ENCODE data around the gene CASP5.

The CASP5 gene

DNA sequence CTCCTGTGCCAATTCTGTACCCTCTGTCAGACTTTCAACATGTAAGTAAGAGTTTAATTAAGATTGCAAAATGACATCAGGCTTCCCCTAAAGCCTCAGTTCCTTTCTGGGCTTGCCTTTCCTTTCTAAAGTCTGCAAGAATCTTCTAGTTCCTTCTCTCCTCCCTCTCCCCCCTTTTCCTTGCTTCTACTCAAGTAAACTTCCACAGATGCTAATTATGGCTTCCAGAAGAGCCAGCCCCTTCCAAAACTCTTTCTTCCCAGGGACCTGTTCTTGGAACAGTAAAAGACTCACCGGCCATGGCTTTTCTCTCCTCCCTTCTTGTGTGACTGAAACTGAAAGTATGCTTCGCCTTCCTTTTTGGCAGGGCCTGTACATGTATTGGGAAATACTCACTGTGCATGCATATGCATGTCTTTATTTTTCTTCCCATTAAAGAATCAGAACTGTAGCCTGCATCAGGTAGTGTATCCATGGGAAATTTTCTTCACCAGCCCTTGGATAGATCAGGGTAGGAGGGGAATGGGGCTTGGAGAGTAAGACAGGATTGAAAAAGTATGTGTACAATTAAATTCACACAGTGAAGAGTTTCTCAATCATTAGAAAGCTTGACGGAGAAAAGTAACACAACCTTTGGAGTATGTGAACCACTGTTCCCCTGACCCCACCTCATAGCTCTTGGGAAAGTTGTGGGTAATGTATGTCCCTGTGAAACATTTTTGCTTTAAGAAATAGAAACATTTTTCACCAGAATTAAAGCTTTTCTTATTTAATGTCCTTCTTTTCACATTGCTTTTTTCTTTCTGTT lies 12.0 kb upstream of the CASP5 start, which contains the start of gene CASP1:
Gene CASP1 (minus strand): TSS at position 332 of the 808 bp plus-strand sequence. CDS start 31 bp downstream, at position 301.
- no peak for TF ChIP-seq EGR1 (IDR thresholded peaks at IDR 0.05)
- no peak for TF ChIP-seq EP300 (IDR thresholded peaks at IDR 0.05; ENCODE audit: borderline replicate concordance)
- TF ChIP-seq FOXM1 (IDR thresholded peaks at IDR 0.05; ENCODE audit: borderline replicate concordance, low read depth) = no peak
- no peak for TF ChIP-seq CREB1 (IDR thresholded peaks at IDR 0.05; ENCODE audit: low read depth)
- no peak for TF ChIP-seq ZBTB7A (IDR thresholded peaks at IDR 0.05; ENCODE audit: low read depth)

DNA sequence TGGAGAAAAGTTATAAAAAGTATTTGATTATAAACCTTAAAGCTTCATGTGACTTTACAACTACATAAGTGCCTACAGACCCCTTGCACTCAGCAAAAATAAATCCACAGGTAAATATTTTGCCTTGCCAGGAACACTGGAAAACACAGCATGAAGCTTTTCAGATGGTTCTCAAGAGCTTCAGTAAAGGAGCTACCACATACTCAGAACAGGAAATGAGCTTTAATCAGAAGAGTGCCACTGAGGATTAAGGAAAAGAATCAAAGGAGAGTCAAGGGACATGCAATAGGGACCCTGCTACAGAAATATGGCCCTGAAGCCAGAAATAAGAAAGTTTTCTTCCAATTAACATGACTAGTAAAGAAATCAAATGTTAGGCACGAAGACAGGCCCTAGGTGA lies 10.8 kb upstream of the CASP5 start:
- no peak for TF ChIP-seq RAD21 (IDR thresholded peaks at IDR 0.05; ENCODE audit: low read depth)
- TF ChIP-seq EGR1 (IDR thresholded peaks at IDR 0.05) = no peak
- no peak for TF ChIP-seq NFIC (IDR thresholded peaks at IDR 0.05)
- no peak for TF ChIP-seq CEBPB (IDR thresholded peaks at IDR 0.05)
- no peak for TF ChIP-seq ZBTB7A (IDR thresholded peaks at IDR 0.05; ENCODE audit: low read depth)
- no peak for TF ChIP-seq EP300 (IDR thresholded peaks at IDR 0.05; ENCODE audit: borderline replicate concordance)
- no peak for TF ChIP-seq CREB1 (IDR thresholded peaks at IDR 0.05; ENCODE audit: low read depth)
- TF ChIP-seq, protein P1, sequence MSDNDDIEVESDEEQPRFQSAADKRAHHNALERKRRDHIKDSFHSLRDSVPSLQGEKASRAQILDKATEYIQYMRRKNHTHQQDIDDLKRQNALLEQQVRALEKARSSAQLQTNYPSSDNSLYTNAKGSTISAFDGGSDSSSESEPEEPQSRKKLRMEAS (IDR thresholded peaks at IDR 0.05) = no peak
- TF ChIP-seq, protein P2, sequence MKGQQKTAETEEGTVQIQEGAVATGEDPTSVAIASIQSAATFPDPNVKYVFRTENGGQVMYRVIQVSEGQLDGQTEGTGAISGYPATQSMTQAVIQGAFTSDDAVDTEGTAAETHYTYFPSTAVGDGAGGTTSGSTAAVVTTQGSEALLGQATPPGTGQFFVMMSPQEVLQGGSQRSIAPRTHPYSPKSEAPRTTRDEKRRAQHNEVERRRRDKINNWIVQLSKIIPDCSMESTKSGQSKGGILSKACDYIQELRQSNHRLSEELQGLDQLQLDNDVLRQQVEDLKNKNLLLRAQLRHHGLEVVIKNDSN (IDR thresholded peaks at IDR 0.05) = no peak
- TF ChIP-seq TCF12 (IDR thresholded peaks at IDR 0.05; ENCODE audit: low read depth) = no peak
- TF ChIP-seq YY1 (IDR thresholded peaks at IDR 0.05; ENCODE audit: low read depth) = no peak

DNA sequence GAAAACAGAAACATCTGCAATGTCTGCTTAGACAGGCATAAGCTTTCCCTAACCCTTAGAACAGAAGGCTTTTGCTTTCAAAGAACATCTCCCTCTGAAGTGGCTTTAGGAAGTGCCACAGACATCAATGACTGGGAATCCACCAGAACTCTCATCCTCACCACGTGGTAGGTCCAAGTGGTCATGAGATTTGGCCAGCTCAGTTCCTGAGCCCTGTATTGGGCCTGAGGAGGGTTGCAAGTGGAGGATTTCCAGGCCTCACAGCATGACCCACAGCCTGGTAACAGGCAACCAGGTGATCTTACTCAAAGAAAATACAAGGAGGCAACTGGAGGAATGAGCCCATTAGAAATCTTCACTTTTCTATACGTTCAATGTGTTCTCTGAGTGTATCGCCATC lies 10.4 kb upstream of the CASP5 start:
- no peak for TF ChIP-seq EGR1 (IDR thresholded peaks at IDR 0.05)
- TF ChIP-seq, protein P3, sequence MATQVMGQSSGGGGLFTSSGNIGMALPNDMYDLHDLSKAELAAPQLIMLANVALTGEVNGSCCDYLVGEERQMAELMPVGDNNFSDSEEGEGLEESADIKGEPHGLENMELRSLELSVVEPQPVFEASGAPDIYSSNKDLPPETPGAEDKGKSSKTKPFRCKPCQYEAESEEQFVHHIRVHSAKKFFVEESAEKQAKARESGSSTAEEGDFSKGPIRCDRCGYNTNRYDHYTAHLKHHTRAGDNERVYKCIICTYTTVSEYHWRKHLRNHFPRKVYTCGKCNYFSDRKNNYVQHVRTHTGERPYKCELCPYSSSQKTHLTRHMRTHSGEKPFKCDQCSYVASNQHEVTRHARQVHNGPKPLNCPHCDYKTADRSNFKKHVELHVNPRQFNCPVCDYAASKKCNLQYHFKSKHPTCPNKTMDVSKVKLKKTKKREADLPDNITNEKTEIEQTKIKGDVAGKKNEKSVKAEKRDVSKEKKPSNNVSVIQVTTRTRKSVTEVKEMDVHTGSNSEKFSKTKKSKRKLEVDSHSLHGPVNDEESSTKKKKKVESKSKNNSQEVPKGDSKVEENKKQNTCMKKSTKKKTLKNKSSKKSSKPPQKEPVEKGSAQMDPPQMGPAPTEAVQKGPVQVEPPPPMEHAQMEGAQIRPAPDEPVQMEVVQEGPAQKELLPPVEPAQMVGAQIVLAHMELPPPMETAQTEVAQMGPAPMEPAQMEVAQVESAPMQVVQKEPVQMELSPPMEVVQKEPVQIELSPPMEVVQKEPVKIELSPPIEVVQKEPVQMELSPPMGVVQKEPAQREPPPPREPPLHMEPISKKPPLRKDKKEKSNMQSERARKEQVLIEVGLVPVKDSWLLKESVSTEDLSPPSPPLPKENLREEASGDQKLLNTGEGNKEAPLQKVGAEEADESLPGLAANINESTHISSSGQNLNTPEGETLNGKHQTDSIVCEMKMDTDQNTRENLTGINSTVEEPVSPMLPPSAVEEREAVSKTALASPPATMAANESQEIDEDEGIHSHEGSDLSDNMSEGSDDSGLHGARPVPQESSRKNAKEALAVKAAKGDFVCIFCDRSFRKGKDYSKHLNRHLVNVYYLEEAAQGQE (IDR thresholded peaks at IDR 0.05; ENCODE audit: low read depth) = no peak
- no peak for TF ChIP-seq TEAD4 (IDR thresholded peaks at IDR 0.05)
- TF ChIP-seq FOXM1 (IDR thresholded peaks at IDR 0.05; ENCODE audit: borderline replicate concordance, low read depth) = no peak
- no peak for TF ChIP-seq YY1 (IDR thresholded peaks at IDR 0.05; ENCODE audit: low read depth)
- no peak for TF ChIP-seq NFIC (IDR thresholded peaks at IDR 0.05)
- no peak for TF ChIP-seq TCF12 (IDR thresholded peaks at IDR 0.05; ENCODE audit: low read depth)
- TF ChIP-seq CREB1 (IDR thresholded peaks at IDR 0.05; ENCODE audit: low read depth) = no peak
- TF ChIP-seq RAD21 (IDR thresholded peaks at IDR 0.05; ENCODE audit: low read depth) = no peak
- TF ChIP-seq, protein P2 (IDR thresholded peaks at IDR 0.05) = no peak

DNA sequence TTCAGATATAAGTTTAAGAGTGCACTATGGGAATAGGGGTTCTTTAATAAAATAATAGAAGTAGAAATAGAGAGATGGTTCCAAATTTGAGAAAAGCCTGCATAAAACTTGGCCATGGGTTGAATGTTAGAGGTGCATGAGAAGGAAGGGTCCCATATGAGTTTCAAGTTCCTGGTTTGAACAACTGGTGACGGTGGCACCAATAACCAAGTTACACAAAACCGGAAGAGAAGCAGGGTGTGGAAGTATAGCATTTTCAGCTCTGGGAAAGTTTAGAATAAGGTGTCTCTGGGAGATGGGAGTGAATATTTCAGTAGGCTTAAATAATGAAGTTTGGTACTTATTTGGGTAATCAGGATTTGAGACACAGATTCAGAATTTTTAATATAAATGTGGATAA lies 9.5 kb upstream of the CASP5 start:
- TF ChIP-seq, protein P1 (IDR thresholded peaks at IDR 0.05) = no peak
- TF ChIP-seq FOXM1 (IDR thresholded peaks at IDR 0.05; ENCODE audit: borderline replicate concordance, low read depth) (no peak), CREB1 (IDR thresholded peaks at IDR 0.05; ENCODE audit: low read depth) (no peak), ZBTB7A (IDR thresholded peaks at IDR 0.05; ENCODE audit: low read depth) (no peak), TCF12 (IDR thresholded peaks at IDR 0.05; ENCODE audit: low read depth) (no peak), CEBPB (IDR thresholded peaks at IDR 0.05) (no peak), RAD21 (IDR thresholded peaks at IDR 0.05; ENCODE audit: low read depth) (no peak), EGR1 (IDR thresholded peaks at IDR 0.05) (no peak), NFIC (IDR thresholded peaks at IDR 0.05) (no peak), TEAD4 (IDR thresholded peaks at IDR 0.05) (no peak), EP300 (IDR thresholded peaks at IDR 0.05; ENCODE audit: borderline replicate concordance) (no peak), TAF1 (IDR thresholded peaks at IDR 0.05; ENCODE audit: low read depth) (no peak), YY1 (IDR thresholded peaks at IDR 0.05; ENCODE audit: low read depth) (no peak)
- TF ChIP-seq, protein P3 (IDR thresholded peaks at IDR 0.05; ENCODE audit: low read depth) = no peak
- TF ChIP-seq, protein P2 (IDR thresholded peaks at IDR 0.05) = no peak

DNA sequence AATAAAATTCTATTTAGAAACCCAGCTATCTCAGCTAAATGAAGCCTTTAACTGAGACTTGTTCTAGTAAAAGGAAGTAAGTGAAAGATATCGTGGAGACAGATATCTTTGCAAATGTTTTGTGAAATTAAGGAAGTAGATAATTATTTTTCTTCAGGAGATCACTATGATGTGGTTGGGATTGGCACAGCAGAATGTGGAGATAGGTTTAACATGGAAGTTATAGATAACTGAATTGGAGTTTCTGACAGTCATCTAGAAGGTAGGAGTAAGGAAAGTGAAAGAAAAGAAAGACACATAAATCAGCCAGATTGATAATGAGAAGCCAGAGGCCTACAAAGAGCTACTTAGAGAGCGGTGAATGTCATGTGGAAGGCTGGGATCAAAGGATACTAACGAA lies 4.7 kb upstream of the CASP5 start:
- TF ChIP-seq, protein P2 (IDR thresholded peaks at IDR 0.05) = no peak
- no peak for TF ChIP-seq RAD21 (IDR thresholded peaks at IDR 0.05; ENCODE audit: low read depth)
- no peak for TF ChIP-seq CEBPB (IDR thresholded peaks at IDR 0.05)
- TF ChIP-seq YY1 (IDR thresholded peaks at IDR 0.05; ENCODE audit: low read depth) = no peak
- TF ChIP-seq, protein P1 (IDR thresholded peaks at IDR 0.05) = no peak
- TF ChIP-seq FOXM1 (IDR thresholded peaks at IDR 0.05; ENCODE audit: borderline replicate concordance, low read depth) = no peak
- TF ChIP-seq, protein P3 (IDR thresholded peaks at IDR 0.05; ENCODE audit: low read depth) = no peak
- TF ChIP-seq NFIC (IDR thresholded peaks at IDR 0.05) = no peak
- no peak for TF ChIP-seq EGR1 (IDR thresholded peaks at IDR 0.05)
- no peak for TF ChIP-seq TCF12 (IDR thresholded peaks at IDR 0.05; ENCODE audit: low read depth)
- no peak for TF ChIP-seq ZBTB7A (IDR thresholded peaks at IDR 0.05; ENCODE audit: low read depth)
- no peak for TF ChIP-seq TEAD4 (IDR thresholded peaks at IDR 0.05)
- TF ChIP-seq TAF1 (IDR thresholded peaks at IDR 0.05; ENCODE audit: low read depth) = no peak
- no peak for TF ChIP-seq EP300 (IDR thresholded peaks at IDR 0.05; ENCODE audit: borderline replicate concordance)
- no peak for TF ChIP-seq CREB1 (IDR thresholded peaks at IDR 0.05; ENCODE audit: low read depth)

Data from Ishikawa (cell line).